Measurements from ENCODE around the gene SPP2.

SPP2 gene

DNA sequence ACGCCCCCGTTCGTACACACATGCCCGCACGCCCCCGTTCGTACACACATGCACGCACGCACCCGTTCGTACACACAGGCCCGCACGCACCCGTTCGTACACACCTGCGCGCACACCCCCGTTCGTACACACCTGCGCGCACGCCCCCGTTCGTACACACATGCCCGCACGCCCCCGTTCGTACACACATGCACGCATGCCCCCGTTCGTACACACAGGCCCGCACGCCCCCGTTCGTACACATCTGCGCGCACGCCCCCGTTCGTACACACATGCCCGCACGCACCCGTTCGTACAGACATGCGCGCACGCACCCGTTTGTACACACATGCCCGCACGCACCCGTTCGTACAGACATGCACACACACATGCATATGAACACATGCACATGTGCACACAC, 45.7 kb downstream of the SPP2 start:
- H3K27me3 ChIP-seq (ENCODE audit: low read depth, low read length): no peaks in the 10 kb centered on the region
- no peak overlapping the region for H3K4me3 ChIP-seq (ENCODE audit: low read depth in 1 of 2, low read length in 2 of 2)
- no peaks in the 10 kb centered on the region for H3K4me1 ChIP-seq (ENCODE audit: control insufficient read depth in 1 of 2, insufficient read depth in 2 of 2, low read length in 2 of 2)
- H3K9me3 ChIP-seq (ENCODE audit: control insufficient read depth in 1 of 2, low read length in 2 of 2): no peaks in the 10 kb centered on the region
- H3K27ac ChIP-seq (ENCODE audit: low read length): no peak overlapping the region
- no peaks in the 10 kb centered on the region for H3K36me3 ChIP-seq (ENCODE audit: control insufficient read depth in 1 of 2, insufficient read depth in 2 of 2, low read length in 2 of 2)

DNA sequence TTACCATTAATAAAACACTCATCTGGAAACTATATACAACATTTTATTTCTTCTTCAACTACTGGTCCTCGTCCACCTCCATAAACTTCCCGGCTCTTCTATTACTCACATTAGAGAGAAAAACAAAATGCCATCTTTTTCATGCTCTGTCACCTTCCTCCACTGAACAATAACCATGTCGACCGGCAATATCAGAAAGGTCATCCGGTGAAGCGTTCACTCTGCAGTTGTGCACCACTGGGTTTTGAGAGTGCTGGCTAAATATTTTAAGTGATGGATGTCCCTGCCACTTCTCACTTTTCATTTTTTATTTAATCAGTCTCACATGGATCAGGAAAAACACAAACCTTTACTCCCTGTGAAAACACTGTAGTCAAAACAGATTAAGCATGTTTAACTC, 48.2 kb downstream of the SPP2 start:
- H3K9me3 ChIP-seq (ENCODE audit: control insufficient read depth in 1 of 2, low read length in 2 of 2): no peaks in the 10 kb centered on the region
- H3K27me3 ChIP-seq (ENCODE audit: low read depth, low read length): no peaks in the 10 kb centered on the region
- no peak overlapping the region for H3K27ac ChIP-seq (ENCODE audit: low read length)
- no peak overlapping the region for H3K4me3 ChIP-seq (ENCODE audit: low read depth in 1 of 2, low read length in 2 of 2)
- no peaks in the 10 kb centered on the region for H3K36me3 ChIP-seq (ENCODE audit: control insufficient read depth in 1 of 2, insufficient read depth in 2 of 2, low read length in 2 of 2)
- H3K4me1 ChIP-seq (ENCODE audit: control insufficient read depth in 1 of 2, insufficient read depth in 2 of 2, low read length in 2 of 2): no peaks in the 10 kb centered on the region

DNA sequence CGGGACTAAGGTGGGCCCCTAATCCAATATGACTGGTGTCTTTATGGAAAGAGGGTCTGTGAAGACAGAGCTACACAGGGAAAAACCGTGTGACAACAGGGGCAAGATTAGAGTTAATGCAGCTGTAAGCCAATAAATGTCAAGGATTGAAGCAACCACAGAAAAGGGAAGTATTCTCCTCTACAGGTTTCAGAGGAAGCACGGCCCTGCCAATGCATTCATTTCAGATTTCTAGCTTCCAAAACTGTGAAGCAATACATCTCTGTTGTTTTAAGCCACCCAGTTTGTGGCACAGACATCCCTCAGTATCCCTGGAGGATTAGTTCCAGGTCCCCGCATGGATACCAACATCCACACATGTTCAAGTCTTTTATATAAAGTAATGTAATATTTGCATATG, 48.8 kb downstream of the SPP2 start:
- Histone ChIP-seq H3K27me3 (ENCODE audit: low read depth, low read length) (no peaks in the 10 kb centered on the region), H3K4me1 (ENCODE audit: control insufficient read depth in 1 of 2, insufficient read depth in 2 of 2, low read length in 2 of 2) (no peaks in the 10 kb centered on the region), H3K27ac (ENCODE audit: low read length) (no peak overlapping the region), H3K4me3 (ENCODE audit: low read depth in 1 of 2, low read length in 2 of 2) (no peak overlapping the region), H3K36me3 (ENCODE audit: control insufficient read depth in 1 of 2, insufficient read depth in 2 of 2, low read length in 2 of 2) (no peaks in the 10 kb centered on the region), H3K9me3 (ENCODE audit: control insufficient read depth in 1 of 2, low read length in 2 of 2) (no peaks in the 10 kb centered on the region)

DNA sequence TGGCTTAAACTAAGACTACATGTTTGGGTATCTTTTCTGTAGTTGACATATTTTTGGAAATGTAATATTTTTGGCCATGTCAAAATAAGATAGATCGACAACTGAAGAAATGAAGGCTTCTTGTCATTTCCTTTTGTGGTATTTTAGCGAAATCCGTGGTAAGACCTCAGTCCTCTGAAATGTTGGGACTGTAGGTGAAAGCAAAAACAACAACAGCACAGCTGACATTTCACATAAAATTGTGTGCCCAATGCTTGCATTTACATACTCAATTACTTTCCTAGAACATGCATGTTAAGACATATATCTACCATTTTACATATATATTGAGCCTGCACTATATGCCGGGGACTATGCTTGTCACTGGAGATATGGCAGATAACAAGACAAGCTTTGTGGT, 50.2 kb downstream of the SPP2 start:
- H3K36me3 ChIP-seq (ENCODE audit: control insufficient read depth in 1 of 2, insufficient read depth in 2 of 2, low read length in 2 of 2): no peaks in the 10 kb centered on the region
- no peaks in the 10 kb centered on the region for H3K9me3 ChIP-seq (ENCODE audit: control insufficient read depth in 1 of 2, low read length in 2 of 2)

DNA sequence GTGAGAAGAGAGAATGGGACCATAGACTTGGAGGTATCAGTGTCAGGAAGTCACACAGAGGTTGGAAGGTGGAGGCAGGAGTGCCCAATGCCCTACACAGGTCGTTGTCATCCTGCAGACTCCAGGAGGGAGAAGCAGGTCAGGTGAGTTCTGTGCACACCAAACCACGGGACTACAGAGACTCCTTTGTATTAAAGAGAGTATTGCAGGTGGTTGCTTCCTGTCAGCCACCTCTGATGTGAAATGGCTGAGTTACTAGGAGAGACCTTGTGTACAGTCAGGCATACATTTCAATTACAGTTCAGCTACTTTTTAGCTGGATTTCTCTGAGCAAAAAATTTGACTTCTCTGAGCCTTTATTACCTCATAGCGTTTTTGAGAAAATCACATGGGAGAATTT, 51.6 kb downstream of the SPP2 start:
- no peaks in the 10 kb centered on the region for H3K4me1 ChIP-seq (ENCODE audit: control insufficient read depth in 1 of 2, insufficient read depth in 2 of 2, low read length in 2 of 2)
- H3K27me3 ChIP-seq (ENCODE audit: low read depth, low read length): no peaks in the 10 kb centered on the region
- no peak overlapping the region for H3K4me3 ChIP-seq (ENCODE audit: low read depth in 1 of 2, low read length in 2 of 2)
- no peaks in the 10 kb centered on the region for H3K9me3 ChIP-seq (ENCODE audit: control insufficient read depth in 1 of 2, low read length in 2 of 2)
- H3K27ac ChIP-seq (ENCODE audit: low read length): no peak overlapping the region
- H3K36me3 ChIP-seq (ENCODE audit: control insufficient read depth in 1 of 2, insufficient read depth in 2 of 2, low read length in 2 of 2): no peaks in the 10 kb centered on the region

More for the DNA sequence above, 50.2 kb downstream of the SPP2 start:
- H3K4me1 ChIP-seq (ENCODE audit: control insufficient read depth in 1 of 2, insufficient read depth in 2 of 2, low read length in 2 of 2): no peaks in the 10 kb centered on the region
- no peaks in the 10 kb centered on the region for H3K27me3 ChIP-seq (ENCODE audit: low read depth, low read length)
- H3K4me3 ChIP-seq (ENCODE audit: low read depth in 1 of 2, low read length in 2 of 2): no peak overlapping the region
- H3K27ac ChIP-seq (ENCODE audit: low read length): no peak overlapping the region

DNA sequence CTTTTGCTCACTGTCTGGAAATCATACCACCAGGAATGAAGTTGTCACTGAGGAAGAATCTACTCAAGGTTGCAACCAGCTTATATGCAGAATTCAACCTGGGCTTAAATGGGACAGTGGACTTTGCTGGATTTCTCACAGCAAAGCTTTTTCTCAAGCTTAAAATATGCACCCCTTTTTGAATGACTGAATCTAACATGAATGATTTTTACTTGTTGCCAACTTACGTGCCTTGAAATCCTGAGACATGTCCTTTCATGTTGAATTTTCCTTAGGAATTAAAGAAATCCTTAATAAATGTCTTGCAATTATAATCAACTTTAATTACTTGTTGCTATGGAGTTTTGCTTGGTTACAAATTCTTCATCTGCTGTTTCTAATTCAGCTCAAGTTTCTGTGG, 57.4 kb downstream of the SPP2 start:
- Histone ChIP-seq H3K4me1 (ENCODE audit: control insufficient read depth in 1 of 2, insufficient read depth in 2 of 2, low read length in 2 of 2) (no peaks in the 10 kb centered on the region), H3K27me3 (ENCODE audit: low read depth, low read length) (no peaks in the 10 kb centered on the region), H3K9me3 (ENCODE audit: control insufficient read depth in 1 of 2, low read length in 2 of 2) (no peaks in the 10 kb centered on the region), H3K4me3 (ENCODE audit: low read depth in 1 of 2, low read length in 2 of 2) (no peak overlapping the region), H3K36me3 (ENCODE audit: control insufficient read depth in 1 of 2, insufficient read depth in 2 of 2, low read length in 2 of 2) (no peaks in the 10 kb centered on the region), H3K27ac (ENCODE audit: low read length) (no peak overlapping the region)

DNA sequence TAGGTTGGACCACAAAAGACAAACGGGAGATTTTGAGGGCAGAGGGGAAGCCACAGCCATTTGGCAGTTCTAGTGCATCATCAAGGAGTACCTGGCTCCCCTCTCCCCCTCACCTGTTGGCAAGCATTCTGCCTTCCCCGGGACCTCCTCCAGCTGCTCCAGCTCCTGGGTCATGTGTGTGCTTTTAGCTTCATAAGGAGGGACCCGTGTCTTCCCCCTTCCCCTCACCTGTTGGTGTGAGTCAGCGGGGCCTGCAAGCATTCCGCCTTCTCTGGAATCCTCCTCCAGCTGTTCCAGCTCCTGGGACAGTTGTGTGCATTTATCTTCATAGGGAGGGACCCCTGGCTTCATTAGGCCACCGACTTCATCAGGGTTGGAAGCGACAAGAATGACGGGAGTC, 58.8 kb downstream of the SPP2 start:
- H3K27ac ChIP-seq (ENCODE audit: low read length): no peak overlapping the region
- no peak overlapping the region for H3K4me3 ChIP-seq (ENCODE audit: low read depth in 1 of 2, low read length in 2 of 2)
- H3K4me1 ChIP-seq (ENCODE audit: control insufficient read depth in 1 of 2, insufficient read depth in 2 of 2, low read length in 2 of 2): no peaks in the 10 kb centered on the region
- H3K36me3 ChIP-seq (ENCODE audit: control insufficient read depth in 1 of 2, insufficient read depth in 2 of 2, low read length in 2 of 2): no peaks in the 10 kb centered on the region
- H3K27me3 ChIP-seq (ENCODE audit: low read depth, low read length): no peaks in the 10 kb centered on the region
- no peaks in the 10 kb centered on the region for H3K9me3 ChIP-seq (ENCODE audit: control insufficient read depth in 1 of 2, low read length in 2 of 2)

DNA sequence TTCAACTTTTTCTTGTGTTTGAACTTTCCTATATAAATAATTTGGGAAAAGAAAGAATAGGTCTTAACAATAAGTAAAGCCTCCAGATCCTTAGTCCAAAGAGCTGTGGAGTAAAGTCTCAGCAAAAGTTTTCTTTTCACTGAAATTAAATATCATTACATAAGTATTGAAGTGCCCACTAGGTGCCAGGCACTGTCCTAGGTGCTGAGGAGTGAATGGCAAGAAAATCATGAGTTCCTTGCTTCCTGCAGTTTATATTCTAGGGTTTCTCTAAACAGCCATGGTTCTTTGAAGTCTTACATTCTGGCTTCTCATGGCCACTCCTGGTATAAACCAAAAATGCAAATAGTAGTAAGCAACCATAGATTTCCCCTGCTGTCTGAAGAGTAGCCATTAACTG, 59.7 kb downstream of the SPP2 start:
- no peak overlapping the region for H3K4me3 ChIP-seq (ENCODE audit: low read depth in 1 of 2, low read length in 2 of 2)

DNA sequence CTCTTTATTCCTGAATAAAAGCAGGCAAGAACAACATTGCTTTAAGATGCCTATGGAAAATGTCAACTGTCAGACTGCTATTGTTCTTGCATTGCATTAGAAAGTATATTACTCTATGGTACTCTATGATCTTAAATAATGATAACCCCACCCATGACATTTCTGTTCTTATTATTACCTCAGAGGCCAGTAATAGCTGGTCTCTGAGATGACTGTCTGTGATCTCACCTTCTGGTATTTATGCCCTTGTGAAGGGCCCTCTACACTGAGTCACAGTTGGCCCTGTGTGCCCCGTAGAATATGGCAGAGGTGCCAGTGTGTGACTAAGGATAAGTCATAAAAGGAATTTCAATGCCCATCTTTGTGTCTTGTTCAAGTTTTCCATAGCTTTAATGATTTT, 61.0 kb downstream of the SPP2 start:
- Histone ChIP-seq H3K27ac (ENCODE audit: low read length) (no peak overlapping the region), H3K4me1 (ENCODE audit: control insufficient read depth in 1 of 2, insufficient read depth in 2 of 2, low read length in 2 of 2) (no peaks in the 10 kb centered on the region), H3K4me3 (ENCODE audit: low read depth in 1 of 2, low read length in 2 of 2) (no peak overlapping the region), H3K27me3 (ENCODE audit: low read depth, low read length) (no peaks in the 10 kb centered on the region), H3K36me3 (ENCODE audit: control insufficient read depth in 1 of 2, insufficient read depth in 2 of 2, low read length in 2 of 2) (no peaks in the 10 kb centered on the region), H3K9me3 (ENCODE audit: control insufficient read depth in 1 of 2, low read length in 2 of 2) (no peaks in the 10 kb centered on the region)

More for the DNA sequence above, 59.7 kb downstream of the SPP2 start:
- Histone ChIP-seq H3K9me3 (ENCODE audit: control insufficient read depth in 1 of 2, low read length in 2 of 2) (no peaks in the 10 kb centered on the region), H3K27ac (ENCODE audit: low read length) (no peak overlapping the region), H3K4me1 (ENCODE audit: control insufficient read depth in 1 of 2, insufficient read depth in 2 of 2, low read length in 2 of 2) (no peaks in the 10 kb centered on the region), H3K27me3 (ENCODE audit: low read depth, low read length) (no peaks in the 10 kb centered on the region), H3K36me3 (ENCODE audit: control insufficient read depth in 1 of 2, insufficient read depth in 2 of 2, low read length in 2 of 2) (no peaks in the 10 kb centered on the region)

DNA sequence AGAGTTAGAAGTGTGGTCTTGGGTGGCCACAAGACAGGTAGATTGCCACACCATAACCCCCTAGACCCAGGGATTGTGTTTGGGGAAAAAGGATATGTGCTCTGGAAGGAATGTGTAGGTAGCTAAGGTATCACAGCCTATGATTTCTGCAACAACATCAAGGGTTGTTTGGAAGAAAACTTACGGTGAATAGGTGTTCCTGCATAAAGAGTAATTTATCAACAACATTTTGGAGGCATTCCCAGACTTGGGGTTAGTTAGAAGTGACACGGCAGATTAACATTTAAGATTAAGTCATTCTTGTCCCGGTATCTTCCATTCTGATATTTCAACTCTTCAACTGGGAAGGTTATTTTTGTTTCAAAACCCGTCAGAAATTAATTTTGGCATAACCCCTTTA, 65.5 kb downstream of the SPP2 start:
- Histone ChIP-seq H3K27ac (ENCODE audit: low read length) (no peak overlapping the region), H3K9me3 (ENCODE audit: control insufficient read depth in 1 of 2, low read length in 2 of 2) (no peaks in the 10 kb centered on the region), H3K27me3 (ENCODE audit: low read depth, low read length) (no peaks in the 10 kb centered on the region), H3K4me3 (ENCODE audit: low read depth in 1 of 2, low read length in 2 of 2) (no peak overlapping the region), H3K4me1 (ENCODE audit: control insufficient read depth in 1 of 2, insufficient read depth in 2 of 2, low read length in 2 of 2) (no peaks in the 10 kb centered on the region), H3K36me3 (ENCODE audit: control insufficient read depth in 1 of 2, insufficient read depth in 2 of 2, low read length in 2 of 2) (no peaks in the 10 kb centered on the region)

DNA sequence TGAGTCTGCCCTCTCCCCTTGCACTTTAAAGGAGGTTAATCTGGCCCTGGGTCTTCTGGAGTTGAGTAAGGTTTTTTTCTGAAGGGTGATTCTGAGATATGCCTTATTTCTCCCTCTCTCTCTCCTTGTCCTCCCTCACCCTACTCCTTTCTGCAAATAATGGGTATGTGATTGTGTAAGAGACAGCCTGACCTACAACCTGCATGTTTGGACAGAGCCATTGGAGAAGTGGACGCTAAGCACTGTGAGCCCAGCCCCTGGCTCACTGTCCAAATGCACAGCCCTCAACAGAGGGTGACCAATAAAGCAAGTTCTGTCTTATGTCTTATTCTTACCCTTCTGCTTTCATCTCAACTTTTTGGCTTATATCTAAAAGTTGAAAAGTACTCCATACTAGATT, 71.5 kb downstream of the SPP2 start:
- Histone ChIP-seq H3K4me1 (ENCODE audit: control insufficient read depth in 1 of 2, insufficient read depth in 2 of 2, low read length in 2 of 2) (no peaks in the 10 kb centered on the region), H3K9me3 (ENCODE audit: control insufficient read depth in 1 of 2, low read length in 2 of 2) (no peaks in the 10 kb centered on the region), H3K27me3 (ENCODE audit: low read depth, low read length) (no peaks in the 10 kb centered on the region), H3K36me3 (ENCODE audit: control insufficient read depth in 1 of 2, insufficient read depth in 2 of 2, low read length in 2 of 2) (no peaks in the 10 kb centered on the region), H3K4me3 (ENCODE audit: low read depth in 1 of 2, low read length in 2 of 2) (no peak overlapping the region), H3K27ac (ENCODE audit: low read length) (no peak overlapping the region)

DNA sequence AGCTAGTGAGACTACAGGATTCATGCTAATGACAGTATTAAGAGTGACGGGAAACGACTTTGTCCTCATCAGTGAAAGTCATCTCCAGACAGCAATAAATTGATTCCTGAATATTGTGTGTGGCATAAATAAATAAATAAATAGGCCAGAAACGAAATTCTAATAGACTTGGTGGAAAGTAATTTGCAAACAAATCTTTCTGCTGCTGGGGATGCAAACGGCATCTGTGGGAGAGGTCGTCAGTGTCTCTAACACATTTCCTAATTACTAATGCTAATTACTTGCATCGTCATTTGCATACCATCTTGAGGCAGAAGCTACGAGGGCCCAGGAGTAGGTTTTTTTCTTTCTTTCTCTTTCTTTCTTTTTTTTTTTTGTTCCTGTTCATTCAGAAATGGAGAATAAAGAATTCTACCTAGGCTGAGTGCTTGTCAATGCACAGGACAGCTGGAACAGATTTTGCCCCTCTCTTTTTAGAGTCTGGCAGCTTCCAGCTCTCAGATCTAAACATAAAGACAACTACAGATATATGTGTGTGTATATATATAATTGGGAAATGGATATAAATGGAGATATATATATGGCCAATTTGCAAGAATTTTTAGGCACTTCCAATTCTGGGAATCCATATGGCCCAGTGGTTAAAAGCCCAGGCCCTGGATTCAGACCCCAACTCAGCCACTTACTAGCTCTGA, 75.1 kb downstream of the SPP2 start:
- Histone ChIP-seq H3K9me3 (ENCODE audit: control insufficient read depth in 1 of 2, low read length in 2 of 2) (no peaks in the 10 kb centered on the region), H3K4me3 (ENCODE audit: low read depth in 1 of 2, low read length in 2 of 2) (no peak overlapping the region), H3K36me3 (ENCODE audit: control insufficient read depth in 1 of 2, insufficient read depth in 2 of 2, low read length in 2 of 2) (no peaks in the 10 kb centered on the region), H3K4me1 (ENCODE audit: control insufficient read depth in 1 of 2, insufficient read depth in 2 of 2, low read length in 2 of 2) (no peaks in the 10 kb centered on the region), H3K27ac (ENCODE audit: low read length) (no peak overlapping the region), H3K27me3 (ENCODE audit: low read depth, low read length) (no peaks in the 10 kb centered on the region)

All from muscle layer of duodenum (tissue), 2 donors.